ENCODE data around the gene UGT2A2.

UGT2A2 gene

DNA sequence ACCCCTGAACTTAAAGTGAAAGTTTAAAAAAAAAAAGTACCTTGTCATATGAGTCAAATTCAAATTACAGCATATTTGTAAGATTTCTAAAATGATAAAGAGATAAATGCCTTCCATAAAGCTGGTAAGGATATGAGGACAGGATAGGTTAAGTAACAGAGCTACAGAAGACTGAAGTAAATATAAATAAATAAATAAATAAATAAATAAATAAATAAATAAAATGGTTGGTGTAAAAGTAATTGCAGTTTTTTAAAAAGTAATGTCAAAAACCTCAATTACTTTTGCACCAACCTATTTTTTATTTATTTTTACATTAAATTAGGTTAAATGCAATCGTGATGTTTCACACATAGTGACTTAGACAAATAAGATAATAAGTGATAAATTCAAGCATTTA, 62.2 kb downstream of the UGT2A2 start:
- H3K4me3 ChIP-seq (ENCODE audit: low read length) = no peak overlapping the region
- no peak for DNase-seq (ENCODE audit: low read depth)
- no peak for TF ChIP-seq CTCF (conservative IDR thresholded peaks at IDR 0.05; ENCODE audit: low read depth, low read length)

DNA sequence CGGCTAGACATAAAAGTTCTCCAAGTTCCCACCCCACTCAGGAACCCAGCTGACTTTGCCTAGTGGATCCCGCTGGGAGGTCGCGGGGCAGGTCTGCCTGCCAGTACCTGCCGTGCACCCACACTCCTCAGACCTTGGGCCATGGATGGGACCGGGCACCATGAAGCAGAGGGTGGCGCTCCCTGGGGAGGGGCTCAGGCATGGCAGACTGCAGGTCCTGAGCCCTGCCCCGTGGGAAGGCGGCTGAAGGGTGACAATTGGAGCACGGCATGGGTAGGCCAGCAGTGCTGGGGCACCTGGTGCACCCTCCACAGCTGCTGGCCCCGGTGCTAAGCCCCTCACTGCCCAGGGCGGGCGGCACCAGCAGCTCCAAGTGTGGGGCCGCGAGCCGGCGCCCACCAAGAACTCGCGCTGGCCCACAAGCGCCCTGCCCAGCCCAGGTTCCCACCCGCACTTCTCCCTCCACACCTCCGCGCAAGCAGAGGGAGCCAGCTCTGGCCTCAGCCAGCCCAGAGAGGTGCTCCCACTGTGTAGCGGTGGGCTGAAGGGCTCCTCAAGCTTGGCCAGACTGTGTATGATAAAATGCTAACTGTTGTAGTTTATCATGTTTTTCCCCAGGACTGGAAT, 63.1 kb downstream of the UGT2A2 start:
- TF ChIP-seq CTCF (conservative IDR thresholded peaks at IDR 0.05; ENCODE audit: low read depth, low read length) = no peak
- H3K4me3 ChIP-seq (ENCODE audit: low read length) = no peak overlapping the region
- no peak for DNase-seq (ENCODE audit: low read depth)

- DNase-seq (ENCODE audit: low read depth) = no peak
- TF ChIP-seq CTCF (conservative IDR thresholded peaks at IDR 0.05; ENCODE audit: low read depth, low read length) = no peak
- no peak overlapping the region for H3K4me3 ChIP-seq (ENCODE audit: low read length)
These were observed 70.7 kb downstream of the UGT2A2 start for GRCh38 chr4:69568787-69569186.

DNA sequence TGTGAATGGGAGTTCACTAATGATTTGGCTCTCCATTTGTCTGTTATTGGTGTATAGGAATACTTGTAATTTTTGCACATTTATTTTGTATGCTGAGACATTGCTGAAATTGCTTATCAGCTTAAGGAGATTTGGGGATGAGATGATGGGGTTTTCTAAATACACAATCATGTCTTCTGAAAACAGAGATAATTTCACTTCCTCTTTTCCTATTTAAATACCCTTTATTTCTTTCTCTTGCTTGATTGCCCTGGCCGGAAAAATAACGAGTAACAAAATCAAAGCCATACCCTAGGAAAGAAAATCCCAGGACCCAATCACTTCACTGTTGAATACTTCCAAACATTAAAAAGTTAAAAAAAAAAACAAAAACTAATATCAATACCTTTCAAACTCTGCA, 76.0 kb downstream of the UGT2A2 start:
- TF ChIP-seq CTCF (conservative IDR thresholded peaks at IDR 0.05; ENCODE audit: low read depth, low read length) = no peak
- no peak overlapping the region for H3K4me3 ChIP-seq (ENCODE audit: low read length)
- DNase-seq (ENCODE audit: low read depth) = no peak

DNA sequence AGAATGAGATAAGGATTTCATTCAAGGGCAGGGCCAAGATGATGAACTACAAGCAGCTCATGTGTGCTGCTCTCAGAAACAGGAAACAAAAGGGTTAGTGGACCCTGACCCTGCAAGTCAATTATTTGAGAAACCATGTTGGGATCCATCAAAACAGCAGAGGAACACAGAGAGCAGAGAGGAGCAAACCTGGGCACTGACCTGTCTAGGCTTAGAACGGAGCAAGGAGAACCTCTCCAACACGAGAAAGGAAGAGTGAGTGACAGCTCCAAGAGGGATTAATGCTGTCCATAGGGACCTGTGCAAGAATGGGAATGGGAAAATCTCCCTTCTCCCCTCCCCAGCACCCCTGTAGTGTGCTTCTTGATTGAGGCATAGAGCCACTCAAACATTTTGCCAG, 89.8 kb downstream of the UGT2A2 start:
- no peak for DNase-seq (ENCODE audit: low read depth)

DNA sequence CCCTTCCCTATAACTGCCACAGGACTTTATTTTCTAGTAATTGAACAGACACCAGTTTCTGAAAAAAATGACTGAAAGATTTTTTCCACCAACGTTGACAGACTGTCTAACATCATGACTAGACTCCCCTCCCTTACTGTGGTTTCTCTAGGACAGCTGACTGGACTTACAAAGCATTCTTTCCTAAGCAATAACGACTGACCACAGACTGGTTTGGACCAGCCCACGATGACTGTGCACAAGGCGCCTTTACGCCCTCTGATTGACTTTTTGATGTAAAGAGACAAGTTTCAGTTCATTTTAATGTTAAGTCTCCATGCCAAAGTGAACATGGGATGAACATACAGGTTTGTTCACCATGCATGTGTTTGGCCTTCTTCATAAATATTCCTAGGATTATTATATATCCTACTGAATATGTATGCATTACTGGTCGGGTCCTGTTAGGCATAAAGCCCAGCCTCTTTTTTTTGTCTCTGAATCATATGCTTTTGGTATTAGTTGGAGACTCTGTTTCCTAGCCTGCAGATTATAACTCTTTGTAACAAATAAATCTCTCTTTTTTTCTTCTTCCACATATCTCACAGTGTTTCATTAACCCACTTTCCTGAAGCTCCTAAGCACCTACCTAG, 93.2 kb downstream of the UGT2A2 start:
- DNase-seq (ENCODE audit: low read depth) = peak; percentile 39
- H3K4me3 ChIP-seq (ENCODE audit: low read length) = no peak overlapping the region
- TF ChIP-seq CTCF (conservative IDR thresholded peaks at IDR 0.05; ENCODE audit: low read depth, low read length) = no peak

More for the DNA sequence above, 89.8 kb downstream of the UGT2A2 start:
- TF ChIP-seq CTCF (conservative IDR thresholded peaks at IDR 0.05; ENCODE audit: low read depth, low read length) = no peak
- no peak overlapping the region for H3K4me3 ChIP-seq (ENCODE audit: low read length)

Data from retinal pigment epithelial cell (primary cell).